ENCODE measurements around the gene ADD1. TPM values are rescaled to one million over a fixed set of nuclear protein-coding genes. Genes with fewer than 3 reads are reported as not detected.
A peak's percentile ranks its signal among the peaks of the same experiment; 100 is the strongest.
"Not testable (repeated sequence)": the region's sequence is repeated elsewhere in the genome, so short reads cannot be mapped to it uniquely, and the experiment has no call there.

ADD1 gene
- total RNA-seq, 4 donors from 2014 or later: 270 to 449 (median 327) TPM

- WGBS, 2 donors: 82 to 85% methylated on average over 16 of the region's 16 CpGs
- peaks cover 5 to 98% (median 39%) of the 10 kb centered on the region in 3 donors for H3K36me3 ChIP-seq
These were observed 106.8 kb downstream of the ADD1 start for GRCh38 chr4:2950221-2950989.

GRCh38 chr4:2953496-2953895 is 109.9 kb downstream of the ADD1 start:
- Histone ChIP-seq H3K9me3 (no peaks in the 10 kb centered on the region), H3K27me3 (no peaks in the 10 kb centered on the region), H3K36me3 (peaks cover 3 to 99% (median 30%) of the 10 kb centered on the region in 3 donors), H3K4me3 (no peak overlapping the region), H3K27ac (no peak overlapping the region), H3K4me1 (peaks cover 0 to 8% (median 0%) of the 10 kb centered on the region in 4 donors)
- DNase-seq (ENCODE audit: low spot score in 2 of 2): no peak
- TF ChIP-seq POLR2A (IDR thresholded peaks at IDR 0.05) (no peak), EP300 (IDR thresholded peaks at IDR 0.05) (no peak)
- TF ChIP-seq, protein P1, sequence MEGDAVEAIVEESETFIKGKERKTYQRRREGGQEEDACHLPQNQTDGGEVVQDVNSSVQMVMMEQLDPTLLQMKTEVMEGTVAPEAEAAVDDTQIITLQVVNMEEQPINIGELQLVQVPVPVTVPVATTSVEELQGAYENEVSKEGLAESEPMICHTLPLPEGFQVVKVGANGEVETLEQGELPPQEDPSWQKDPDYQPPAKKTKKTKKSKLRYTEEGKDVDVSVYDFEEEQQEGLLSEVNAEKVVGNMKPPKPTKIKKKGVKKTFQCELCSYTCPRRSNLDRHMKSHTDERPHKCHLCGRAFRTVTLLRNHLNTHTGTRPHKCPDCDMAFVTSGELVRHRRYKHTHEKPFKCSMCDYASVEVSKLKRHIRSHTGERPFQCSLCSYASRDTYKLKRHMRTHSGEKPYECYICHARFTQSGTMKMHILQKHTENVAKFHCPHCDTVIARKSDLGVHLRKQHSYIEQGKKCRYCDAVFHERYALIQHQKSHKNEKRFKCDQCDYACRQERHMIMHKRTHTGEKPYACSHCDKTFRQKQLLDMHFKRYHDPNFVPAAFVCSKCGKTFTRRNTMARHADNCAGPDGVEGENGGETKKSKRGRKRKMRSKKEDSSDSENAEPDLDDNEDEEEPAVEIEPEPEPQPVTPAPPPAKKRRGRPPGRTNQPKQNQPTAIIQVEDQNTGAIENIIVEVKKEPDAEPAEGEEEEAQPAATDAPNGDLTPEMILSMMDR (IDR thresholded peaks at IDR 0.05): no peak
- 77 to 79% methylated on average over 6 of the region's 6 CpGs for WGBS, 2 donors

More at GRCh38 chr4:2950221-2950989, 106.8 kb downstream of the ADD1 start:
- Histone ChIP-seq H3K4me3 (no peak overlapping the region), H3K27ac (no peak overlapping the region), H3K27me3 (no peaks in the 10 kb centered on the region), H3K9me3 (no peaks in the 10 kb centered on the region), H3K4me1 (no peaks in the 10 kb centered on the region)
- TF ChIP-seq EP300 (IDR thresholded peaks at IDR 0.05): no peak
- TF ChIP-seq, protein P1 (IDR thresholded peaks at IDR 0.05): no peak
- no peak for TF ChIP-seq POLR2A (IDR thresholded peaks at IDR 0.05)
- no peak for DNase-seq (ENCODE audit: low spot score in 2 of 2)

DNA sequence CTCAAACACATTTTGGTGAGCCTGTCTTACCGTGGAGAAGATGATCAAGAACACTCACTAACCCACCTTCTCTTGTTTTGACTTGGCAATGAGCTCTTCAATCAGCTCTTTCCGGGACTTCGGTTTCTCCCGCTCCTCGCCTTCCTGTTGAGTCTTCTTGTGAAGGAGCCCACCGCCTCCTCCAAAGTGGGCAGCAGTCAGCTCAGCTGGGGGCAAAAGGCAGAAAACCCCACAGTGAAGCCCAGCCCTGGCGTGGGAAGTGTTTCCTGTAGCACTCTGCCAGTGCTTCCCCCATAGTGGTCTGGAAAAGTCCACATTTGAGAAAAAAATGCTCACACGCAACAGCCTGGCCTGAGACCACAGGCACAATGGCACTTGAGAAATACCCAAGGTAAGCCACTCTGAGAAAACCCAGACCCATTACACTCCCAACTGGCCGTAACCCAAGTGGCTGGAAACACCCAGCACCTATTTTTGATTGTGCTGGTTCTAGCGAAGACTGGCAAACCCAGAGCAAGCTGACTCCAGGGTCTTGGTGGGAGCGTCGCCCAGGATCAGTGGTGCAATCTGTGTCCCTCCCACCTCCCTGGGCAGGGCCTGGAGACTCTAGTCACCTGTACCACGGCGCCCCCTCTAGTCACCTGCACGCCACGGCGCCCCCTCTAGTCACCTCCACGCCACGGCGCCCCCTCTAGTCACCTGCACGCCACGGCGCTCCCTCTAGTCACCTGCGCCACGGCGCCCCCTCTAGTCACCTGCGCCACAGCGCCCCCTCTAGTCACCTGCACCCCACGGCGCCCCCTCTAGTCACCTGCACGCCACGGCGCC is 110.9 kb downstream of the ADD1 start:
- DNase-seq (ENCODE audit: low spot score in 2 of 2): no peak
- TF ChIP-seq, protein P1 (IDR thresholded peaks at IDR 0.05): peak in 1 of 5 experiments; percentile 23
- TF ChIP-seq POLR2A (IDR thresholded peaks at IDR 0.05) (no peak), EP300 (IDR thresholded peaks at IDR 0.05) (no peak)
- no peaks in the 10 kb centered on the region for H3K27me3 ChIP-seq
- H3K4me3 ChIP-seq: no peak overlapping the region
- peaks cover 0 to 15% (median 0%) of the 10 kb centered on the region in 4 donors for H3K4me1 ChIP-seq
- no peak overlapping the region for H3K27ac ChIP-seq
- H3K9me3 ChIP-seq: no peaks in the 10 kb centered on the region
- peaks cover 3 to 89% (median 26%) of the 10 kb centered on the region in 3 donors for H3K36me3 ChIP-seq
- WGBS, 2 donors: 88 to 91% methylated on average over 32 of the region's 33 CpGs

DNA sequence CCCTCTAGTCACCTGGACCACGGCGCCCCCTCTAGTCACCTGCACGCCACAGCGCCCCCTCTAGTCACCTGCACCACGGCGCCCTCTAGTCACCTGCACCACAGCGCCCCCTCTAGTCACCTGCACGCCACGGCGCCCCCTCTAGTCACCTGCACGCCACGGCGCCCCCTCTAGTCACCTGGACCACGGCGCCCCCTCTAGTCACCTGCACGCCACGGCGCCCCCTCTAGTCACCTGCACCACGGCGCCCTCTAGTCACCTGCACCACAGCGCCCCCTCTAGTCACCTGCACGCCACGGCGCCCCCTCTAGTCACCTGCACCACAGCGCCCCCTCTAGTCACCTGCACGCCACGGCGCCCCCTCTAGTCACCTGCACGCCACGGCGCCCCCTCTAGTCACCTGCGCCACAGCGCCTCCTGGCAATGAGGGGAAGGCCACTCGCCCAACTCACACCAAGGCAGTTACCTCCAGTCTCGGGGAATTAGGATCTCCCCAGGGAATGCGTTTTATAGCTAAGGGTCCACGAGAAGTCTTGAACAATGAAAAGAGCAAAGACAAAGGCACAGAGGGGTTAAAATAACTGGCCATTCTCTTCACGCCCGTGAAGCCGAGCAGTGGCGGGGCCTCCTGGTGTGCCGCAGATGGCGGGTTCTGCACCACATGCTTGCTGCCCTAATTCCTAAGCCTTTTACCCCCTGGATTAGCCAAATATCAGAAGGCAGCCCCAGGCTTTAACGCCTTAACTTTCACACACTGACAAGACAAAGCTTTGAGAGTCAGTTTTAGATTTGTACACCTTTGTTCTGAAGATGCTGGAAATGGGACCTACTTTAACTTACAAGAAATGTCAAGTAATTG is 111.8 kb downstream of the ADD1 start:
- Histone ChIP-seq H3K4me1 (peaks cover 0 to 23% (median 0%) of the 10 kb centered on the region in 4 donors), H3K36me3 (peaks cover 3 to 81% (median 26%) of the 10 kb centered on the region in 3 donors)
- not testable (repeated sequence) for H3K27me3 ChIP-seq; H3K9me3 ChIP-seq; H3K27ac ChIP-seq; DNase-seq (ENCODE audit: low spot score in 2 of 2); H3K4me3 ChIP-seq
- WGBS, 2 donors: 92 to 93% methylated on average over 25 to 29 of the region's 44 CpGs

- Histone ChIP-seq H3K27ac (no peak overlapping the region), H3K4me1 (peaks cover 0 to 37% (median 13%) of the 10 kb centered on the region in 4 donors), H3K9me3 (no peaks in the 10 kb centered on the region), H3K4me3 (no peak overlapping the region), H3K36me3 (peaks cover 3 to 51% (median 12%) of the 10 kb centered on the region in 3 donors), H3K27me3 (no peaks in the 10 kb centered on the region)
- TF ChIP-seq EP300 (IDR thresholded peaks at IDR 0.05) (no peak), POLR2A (IDR thresholded peaks at IDR 0.05) (no peak)
- TF ChIP-seq, protein P1 (IDR thresholded peaks at IDR 0.05): no peak
- no peak for DNase-seq (ENCODE audit: low spot score in 2 of 2)
- WGBS, 2 donors: 69 to 71% methylated on average over 9 of the region's 9 CpGs
These were observed 114.8 kb downstream of the ADD1 start for GRCh38 chr4:2958446-2958845.

DNA sequence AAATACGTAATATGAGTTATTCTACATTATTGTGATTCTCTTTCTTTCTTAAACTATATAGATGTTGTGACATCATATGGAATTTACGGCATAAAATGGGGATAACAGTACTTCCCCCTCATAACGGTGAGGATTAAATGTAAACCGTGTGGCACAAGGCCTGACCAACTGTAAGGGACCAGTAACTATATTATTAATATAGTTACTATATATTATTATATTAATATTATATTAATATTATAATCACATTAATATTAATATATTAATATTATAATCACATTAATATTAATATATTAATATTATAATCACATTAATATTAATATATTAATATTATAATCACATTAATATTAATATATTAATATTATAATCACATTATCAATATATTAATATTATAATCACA is 116.8 kb downstream of the ADD1 start:
- WGBS, 2 donors: 88 to 91% methylated on average over 4 of the region's 4 CpGs
- not testable (repeated sequence) for H3K27ac ChIP-seq; H3K9me3 ChIP-seq; DNase-seq (ENCODE audit: low spot score in 2 of 2); H3K27me3 ChIP-seq; H3K4me3 ChIP-seq
- Histone ChIP-seq H3K4me1 (peaks cover 0 to 51% (median 22%) of the 10 kb centered on the region in 4 donors), H3K36me3 (peaks cover 2 to 31% (median 5%) of the 10 kb centered on the region in 3 donors)

Measured in tibial nerve (tissue), 4 donors.